Activated CD8-positive, alpha-beta T cell treated with anti-CD3 and anti-CD28 coated beads, Interleukin-2, amount 10 ng/mL, durations not matched to agents 7 days and 5 days (primary cell): ENCODE measurements around the gene PAM16. TPM values are rescaled to one million over a fixed set of nuclear protein-coding genes. Genes with fewer than 3 reads are reported as not detected.
"Not testable (repeated sequence)": the region's sequence is repeated elsewhere in the genome, so short reads cannot be mapped to it uniquely, and the experiment has no call there.

ENCODE experiments used
- ATAC-seq: fragments of 150-1000 bp; cut with Tn5 transposase; one replicate; pipeline ENCODE4 v1.10.0; 2021; ENCODE audit warnings: moderate library complexity
- CTCF ChIA-PET: fragments of 350-600 bp; sonication (Branson Sonifier 250); formaldehyde crosslinking; loops from one replicate; lab custom pipeline; 2021; ENCODE audit warnings: antibody characterized with exemption; lab: Charles Lee
- POLR2A ChIA-PET: fragments of 350-600 bp; sonication (Branson Sonifier 250); formaldehyde crosslinking; loops from one replicate; lab custom pipeline; 2021; ENCODE audit warnings: antibody characterized with exemption; lab: Charles Lee
- DNase-seq: peaks from one replicate; pipeline ENCODE4 v3.0.0-alpha.2; 2020
- H3K27ac Mint-ChIP-seq: one replicate; pipeline ENCODE4 v1.8.0; 2021; ENCODE audit warnings: mild to moderate bottlenecking, mixed read lengths
- H3K27me3 Mint-ChIP-seq: one replicate; pipeline ENCODE4 v1.8.0; 2021; ENCODE audit warnings: low read depth, mixed read lengths
- H3K36me3 Mint-ChIP-seq: one replicate; pipeline ENCODE4 v1.8.0; 2021; ENCODE audit warnings: low read depth, mixed read lengths
- H3K4me1 Mint-ChIP-seq: one replicate; pipeline ENCODE4 v1.8.0; 2021; ENCODE audit warnings: low read depth, mixed read lengths
- H3K4me3 Mint-ChIP-seq: one replicate; pipeline ENCODE4 v1.8.0; 2021; ENCODE audit warnings: mild to moderate bottlenecking, mixed read lengths
- H3K9me3 Mint-ChIP-seq: one replicate; pipeline ENCODE4 v1.8.0; 2022; ENCODE audit warnings: mixed read lengths; ENCODE audit not compliant: insufficient read depth
- total RNA-seq, 2 experiments: library from RNA; stranded (reverse); gene quantifications; one replicate each; pipeline ENCODE4 v1.2.3, GENCODE V29; 2021

PAM16 gene
- total RNA-seq, 2 experiments from 2014 or later, result 33.3 to 40.3 TPM

GRCh38 chr16:4336701-4337539, 14.2 kb downstream of the PAM16 start:
- H3K36me3 Mint-ChIP-seq, result no peaks in the 10 kb centered on the region
- no peak for DNase-seq
- H3K27ac Mint-ChIP-seq, result no peak overlapping the region
- H3K4me1 Mint-ChIP-seq, result no peaks in the 10 kb centered on the region
- POLR2A ChIA-PET, result no interaction called here
- ATAC-seq, result no peak
- CTCF ChIA-PET, result no interaction called here
- no peaks in the 10 kb centered on the region for H3K9me3 Mint-ChIP-seq
- no peaks in the 10 kb centered on the region for H3K27me3 Mint-ChIP-seq
- H3K4me3 Mint-ChIP-seq, result no peak overlapping the region

DNA sequence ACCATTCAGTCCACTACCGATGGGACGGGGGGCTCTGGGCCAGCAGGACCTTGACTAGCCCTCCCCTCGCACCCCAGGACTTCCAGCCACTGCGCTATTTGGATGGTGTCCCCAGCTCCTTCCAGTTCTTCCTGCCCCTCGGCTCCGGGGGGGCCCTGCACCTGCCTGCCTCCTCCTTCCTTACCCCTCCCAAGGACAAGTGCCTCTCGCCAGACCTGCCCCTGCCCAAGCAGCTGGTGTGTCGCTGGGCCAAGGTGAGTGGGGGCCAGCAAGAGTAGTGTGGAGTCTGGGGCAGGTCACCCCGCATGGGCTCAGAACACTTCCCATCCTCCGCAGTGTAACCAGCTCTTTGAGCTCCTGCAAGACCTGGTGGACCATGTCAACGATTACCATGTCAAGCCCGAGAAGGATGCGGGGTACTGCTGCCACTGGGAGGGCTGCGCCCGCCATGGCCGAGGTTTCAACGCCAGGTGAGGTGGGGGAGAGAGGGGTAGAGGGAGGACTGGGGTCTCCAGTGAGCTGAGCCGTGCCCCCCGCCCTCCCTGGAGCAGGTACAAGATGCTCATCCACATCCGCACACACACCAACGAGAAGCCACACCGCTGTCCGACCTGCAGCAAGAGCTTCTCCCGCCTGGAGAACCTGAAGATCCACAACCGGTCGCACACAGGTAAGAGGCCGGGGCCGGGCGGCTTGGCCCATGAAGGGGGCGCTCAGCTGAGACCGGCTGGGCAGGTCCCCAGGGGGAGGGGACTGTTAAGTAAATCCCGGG, 16.2 kb downstream of the PAM16 start:
- Mint-ChIP-seq H3K36me3 (no peaks in the 10 kb centered on the region), H3K4me1 (no peaks in the 10 kb centered on the region), H3K27ac (no peak overlapping the region), H3K4me3 (no peak overlapping the region), H3K27me3 (no peaks in the 10 kb centered on the region), H3K9me3 (no peaks in the 10 kb centered on the region)
- ATAC-seq (no peak), DNase-seq (no peak)
- POLR2A ChIA-PET, result no interaction called here
- CTCF ChIA-PET, result no interaction called here

GRCh38 chr16:4333714-4334113, 17.4 kb downstream of the PAM16 start:
- H3K36me3 Mint-ChIP-seq, H3K27ac Mint-ChIP-seq, ATAC-seq, H3K9me3 Mint-ChIP-seq, H3K4me1 Mint-ChIP-seq, POLR2A ChIA-PET, H3K4me3 Mint-ChIP-seq, H3K27me3 Mint-ChIP-seq, DNase-seq: not testable (repeated sequence)
- CTCF ChIA-PET, result interaction anchor here (1.4 to 1.5 kb wide), 2 partner anchors 15 to 45 kb away, joined by 3 to 7 read pairs; no protein-coding TSS in a partner anchor

GRCh38 chr16:4333308-4333638, 17.8 kb downstream of the PAM16 start:
- ATAC-seq, result no peak
- H3K9me3 Mint-ChIP-seq, result no peaks in the 10 kb centered on the region
- DNase-seq, result no peak
- peaks cover 2% of the 10 kb centered on the region for H3K4me1 Mint-ChIP-seq
- no peaks in the 10 kb centered on the region for H3K27me3 Mint-ChIP-seq
- CTCF ChIA-PET, result interaction anchor here (1.4 to 2.4 kb wide), 4 partner anchors 15 to 79 kb away, joined by 3 to 7 read pairs (median 4); no protein-coding TSS in a partner anchor
- H3K27ac Mint-ChIP-seq, result no peak overlapping the region
- no peak overlapping the region for H3K4me3 Mint-ChIP-seq
- H3K36me3 Mint-ChIP-seq, result no peaks in the 10 kb centered on the region
- POLR2A ChIA-PET, result no interaction called here

DNA sequence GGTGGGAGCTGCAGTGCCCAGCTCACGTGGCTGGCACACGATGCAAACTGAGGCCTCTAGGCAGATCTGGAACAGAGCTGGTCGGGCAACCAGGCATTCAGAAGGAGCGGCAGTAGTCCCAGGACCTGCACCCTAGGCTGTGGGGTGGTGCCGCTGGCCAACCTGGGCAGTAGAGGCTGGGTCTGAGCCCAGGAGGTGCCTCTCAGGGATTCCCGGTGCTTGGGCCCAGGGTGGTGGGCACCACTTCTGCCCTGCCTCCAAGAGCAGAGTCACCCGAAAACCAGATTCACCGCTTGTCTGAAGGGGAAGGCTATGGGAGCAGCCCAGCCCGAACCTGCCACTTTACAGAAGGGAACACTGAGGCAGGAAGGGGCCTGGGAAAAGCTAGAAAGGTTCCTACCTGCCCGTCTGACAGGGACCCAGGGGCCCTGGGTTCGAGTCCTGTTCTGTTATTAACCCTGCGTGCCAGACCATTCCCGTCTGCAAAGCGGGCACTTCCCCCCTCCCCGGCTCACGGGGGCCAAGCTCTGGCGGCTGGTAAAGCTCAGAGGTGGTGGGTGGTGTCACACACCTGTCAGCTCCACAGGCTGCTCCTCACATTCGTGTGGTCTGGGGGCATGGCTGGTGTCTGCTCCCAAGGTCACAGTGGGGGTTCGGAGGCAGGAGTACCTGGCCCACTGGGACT, 18.4 kb downstream of the PAM16 start:
- no peaks in the 10 kb centered on the region for H3K36me3 Mint-ChIP-seq
- DNase-seq (no peak), ATAC-seq (no peak)
- H3K4me3 Mint-ChIP-seq, result no peak overlapping the region
- H3K27me3 Mint-ChIP-seq, result no peaks in the 10 kb centered on the region
- POLR2A ChIA-PET, result interaction anchor here (0.8 to 1.8 kb wide), 2 partner anchors 44 to 61 kb away, joined by 3 to 5 read pairs; no protein-coding TSS in a partner anchor
- no peak overlapping the region for H3K27ac Mint-ChIP-seq
- H3K4me1 Mint-ChIP-seq, result peaks cover 3% of the 10 kb centered on the region
- CTCF ChIA-PET, result interaction anchor here (0.8 to 4.1 kb wide), 6 partner anchors 8 to 79 kb away, joined by 3 to 35 read pairs (median 4); no protein-coding TSS in a partner anchor
- H3K9me3 Mint-ChIP-seq, result no peaks in the 10 kb centered on the region

DNA sequence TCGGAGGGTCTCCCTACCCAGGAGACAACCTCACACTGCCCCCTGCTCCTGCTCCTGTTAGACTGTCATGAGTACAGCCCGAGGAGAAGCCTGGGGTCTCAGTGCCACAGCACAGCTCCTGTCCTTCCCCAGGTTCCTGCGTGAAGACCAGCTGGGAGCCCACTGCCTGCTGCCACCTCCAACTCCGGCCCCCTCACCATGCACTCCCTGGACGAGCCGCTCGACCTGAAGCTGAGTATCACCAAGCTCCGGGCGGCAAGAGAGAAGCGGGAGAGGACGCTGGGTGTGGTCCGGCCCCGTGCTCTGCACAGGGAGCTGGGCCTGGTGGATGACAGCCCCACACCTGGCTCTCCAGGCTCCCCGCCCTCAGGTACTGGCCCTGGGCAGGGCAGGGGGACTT, 19.0 kb downstream of the PAM16 start:
- H3K9me3 Mint-ChIP-seq, result no peaks in the 10 kb centered on the region
- H3K27me3 Mint-ChIP-seq, result no peaks in the 10 kb centered on the region
- no peak overlapping the region for H3K4me3 Mint-ChIP-seq
- no peak for DNase-seq
- H3K27ac Mint-ChIP-seq, result no peak overlapping the region
- H3K4me1 Mint-ChIP-seq, result peaks cover 3% of the 10 kb centered on the region
- no peak for ATAC-seq
- ChIA-PET POLR2A (interaction anchor here (0.8 to 1.8 kb wide), 2 partner anchors 43 to 61 kb away, joined by 3 to 5 read pairs; no protein-coding TSS in a partner anchor), CTCF (interaction anchor here (0.8 to 4.1 kb wide), 7 partner anchors 9 to 78 kb away, joined by 3 to 35 read pairs (median 4); no protein-coding TSS in a partner anchor)
- H3K36me3 Mint-ChIP-seq, result no peaks in the 10 kb centered on the region

DNA sequence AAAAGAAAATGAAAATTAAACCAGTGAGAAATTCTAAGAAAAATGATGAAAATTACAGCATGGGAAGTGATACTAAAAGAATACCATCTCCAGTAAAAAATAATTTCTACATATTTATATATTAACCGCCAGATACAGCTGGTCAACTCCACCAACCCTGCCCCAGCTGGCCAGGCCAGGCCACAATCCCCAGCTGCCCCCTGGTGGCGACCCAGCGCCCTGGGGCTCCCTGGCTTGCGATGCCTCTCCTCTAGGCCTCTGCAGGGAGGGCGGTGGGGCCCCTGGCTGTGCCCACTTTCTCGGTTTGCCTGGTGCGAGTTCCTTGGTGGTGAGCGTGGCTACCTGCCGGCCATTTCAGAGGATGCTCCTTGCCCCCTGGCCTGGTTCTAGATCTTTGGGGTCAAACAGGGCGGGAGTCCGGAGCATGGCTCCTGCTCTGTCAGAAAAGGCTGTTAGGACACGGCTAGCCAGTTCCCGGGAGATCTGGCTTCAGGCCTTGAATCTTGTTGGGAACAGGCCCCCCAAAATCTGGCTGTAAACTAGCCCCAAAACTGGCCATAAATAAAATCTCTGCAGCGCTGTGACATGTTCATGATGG, 20.7 kb downstream of the PAM16 start:
- ChIA-PET CTCF (interaction anchor here (0.6 to 4.1 kb wide), 17 partner anchors 14 to 137 kb away, joined by 3 to 35 read pairs (median 4); partner anchors contain the start of gene GLIS2), POLR2A (no interaction called here)
- H3K36me3 Mint-ChIP-seq, result no peaks in the 10 kb centered on the region
- no peaks in the 10 kb centered on the region for H3K27me3 Mint-ChIP-seq
- no peak overlapping the region for H3K4me3 Mint-ChIP-seq
- no peaks in the 10 kb centered on the region for H3K9me3 Mint-ChIP-seq
- peak; percentile 74 for ATAC-seq
- H3K27ac Mint-ChIP-seq, result no peak overlapping the region
- H3K4me1 Mint-ChIP-seq, result peaks cover 9% of the 10 kb centered on the region
- DNase-seq, result peak; percentile 79

DNA sequence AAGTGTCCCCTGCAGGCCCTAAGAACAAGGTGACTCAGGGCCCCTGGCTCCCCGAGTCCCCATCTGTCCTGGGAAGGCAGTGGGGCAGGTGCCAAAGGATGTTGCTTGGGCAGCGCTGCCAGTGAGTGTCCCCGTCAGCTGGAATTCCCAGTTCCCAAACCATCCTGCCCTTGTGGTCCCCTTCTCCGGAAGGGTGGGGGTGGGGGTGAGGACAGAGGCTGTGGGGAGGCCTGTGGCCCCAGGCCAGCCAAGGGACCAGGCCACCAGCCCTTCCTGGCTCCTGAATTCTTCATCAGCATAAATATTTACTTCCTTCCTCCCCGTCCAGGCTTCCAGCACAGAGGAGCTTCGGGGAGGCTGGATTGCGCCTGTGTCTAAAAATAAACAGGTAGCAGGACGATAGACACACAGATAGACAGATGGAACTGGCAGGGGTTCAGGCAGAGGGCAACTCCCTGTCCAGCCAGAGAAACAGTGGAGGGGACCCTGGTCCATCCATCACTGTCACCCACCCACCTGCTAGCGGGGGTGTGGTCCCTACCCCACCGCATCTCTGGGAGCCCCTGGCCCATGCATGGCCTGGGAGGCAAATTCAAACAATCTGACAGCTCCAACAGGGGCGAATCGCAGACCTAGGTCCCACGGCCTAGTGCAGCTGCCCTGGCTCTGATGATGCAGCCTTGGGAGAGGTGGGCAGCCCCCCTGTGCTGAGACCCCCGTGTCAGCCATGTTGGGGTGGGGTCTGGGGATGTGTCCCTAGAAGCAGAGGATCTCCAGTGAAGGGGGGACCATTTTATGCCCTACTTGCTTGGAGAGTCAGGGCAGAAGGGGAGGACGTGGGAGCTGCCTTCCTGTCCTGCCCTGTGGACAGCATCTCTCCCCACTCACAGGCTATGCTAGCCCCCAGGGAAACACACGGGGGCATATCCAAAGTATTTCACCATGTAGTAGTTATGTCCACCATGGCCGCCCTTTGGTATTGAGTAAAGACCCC, 22.0 kb downstream of the PAM16 start:
- no peaks in the 10 kb centered on the region for H3K9me3 Mint-ChIP-seq
- DNase-seq (no peak), ATAC-seq (no peak)
- CTCF ChIA-PET, result interaction anchor here (0.6 to 4.1 kb wide), 19 partner anchors 12 to 222 kb away, joined by 3 to 35 read pairs (median 5); partner anchors contain the start of genes PAM16 and TFAP4
- no peak overlapping the region for H3K4me3 Mint-ChIP-seq
- POLR2A ChIA-PET, result interaction anchor here (1.0 kb wide), 1 partner anchor 17 kb away, joined by 3 read pairs; no protein-coding TSS in a partner anchor
- H3K36me3 Mint-ChIP-seq, result no peaks in the 10 kb centered on the region
- no peaks in the 10 kb centered on the region for H3K27me3 Mint-ChIP-seq
- no peak overlapping the region for H3K27ac Mint-ChIP-seq
- peaks cover 9% of the 10 kb centered on the region for H3K4me1 Mint-ChIP-seq

DNA sequence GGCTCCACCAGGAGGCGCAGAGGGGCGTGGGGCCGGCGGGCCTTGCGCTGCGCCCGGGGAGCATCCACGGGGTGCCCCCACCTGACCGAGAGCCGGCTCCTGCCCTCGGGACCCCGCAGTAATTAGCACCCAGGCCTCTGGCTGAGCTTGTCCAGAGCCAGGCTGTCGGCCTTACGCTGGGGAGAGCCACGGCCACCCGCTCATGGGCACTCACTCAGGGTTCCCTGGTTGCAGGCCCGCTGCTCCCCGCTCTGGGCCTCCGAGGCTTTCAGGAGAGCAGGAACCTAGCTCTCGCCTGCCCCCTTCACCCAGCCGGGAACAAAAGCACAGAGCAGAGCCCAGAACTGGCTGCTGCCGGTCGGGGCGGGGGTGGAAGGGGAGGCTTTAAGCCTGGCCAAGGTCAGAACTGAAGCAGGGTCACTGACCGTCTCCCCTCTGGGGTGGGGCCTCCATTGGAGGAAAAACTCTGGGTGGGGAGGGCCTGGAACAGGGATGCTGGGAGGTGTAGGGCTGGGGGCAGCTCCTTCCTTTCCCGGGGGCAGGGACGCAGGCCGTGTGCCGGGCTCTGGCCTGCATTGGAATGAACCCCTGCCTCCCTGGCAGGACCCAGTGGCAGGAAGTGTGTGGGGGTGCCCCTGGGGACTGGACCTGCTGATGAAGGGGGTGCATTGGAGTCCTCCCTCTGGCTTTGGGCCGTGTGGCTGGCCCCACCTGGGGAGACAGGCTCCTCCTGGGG, 22.9 kb downstream of the PAM16 start:
- H3K9me3 Mint-ChIP-seq, result no peaks in the 10 kb centered on the region
- H3K4me1 Mint-ChIP-seq, result peaks cover 9% of the 10 kb centered on the region
- H3K27ac Mint-ChIP-seq, result no peak overlapping the region
- DNase-seq (peak; percentile 69), ATAC-seq (peak; percentile 74)
- H3K27me3 Mint-ChIP-seq, result no peaks in the 10 kb centered on the region
- peak overlapping the region; percentile 48 for H3K4me3 Mint-ChIP-seq
- ChIA-PET CTCF (interaction anchor here (0.6 to 4.0 kb wide), 16 partner anchors 13 to 345 kb away, joined by 3 to 30 read pairs (median 6); partner anchors contain the start of genes PAM16 and TFAP4), POLR2A (interaction anchor here (0.9 to 1.0 kb wide), 2 partner anchors 16 to 23 kb away, joined by 3 read pairs; partner anchors contain the start of gene PAM16)
- H3K36me3 Mint-ChIP-seq, result no peaks in the 10 kb centered on the region
